ENCODE results near the gene CARS2.

Gene CARS2

DNA sequence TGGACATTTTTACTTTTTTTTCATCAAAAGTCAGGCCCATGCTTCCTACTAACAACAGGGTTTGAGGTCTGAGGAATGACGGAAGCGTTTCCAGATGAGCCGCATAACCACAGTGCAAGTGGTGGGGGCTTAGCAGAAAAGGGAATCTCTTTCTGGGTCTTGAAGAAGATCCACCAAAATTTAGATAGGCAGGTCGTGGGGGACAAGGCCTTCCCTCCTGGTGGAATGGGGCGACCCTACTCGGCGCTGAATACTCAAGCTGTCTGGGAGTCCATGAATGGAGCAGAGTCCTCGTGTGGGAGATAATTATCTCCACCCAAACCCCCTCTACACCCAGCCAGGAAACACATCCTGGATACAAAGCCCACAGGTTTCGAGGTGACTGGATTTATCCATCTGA is 36.9 kb downstream of the CARS2 start:
- Histone ChIP-seq H2AFZ (ENCODE audit: low read depth, low read length, severe bottlenecking) (no peak overlapping the region), H3K4me3 (ENCODE audit: insufficient read depth, low read length, poor library complexity, severe bottlenecking) (no peak overlapping the region), H3K27ac (ENCODE audit: low read depth, low read length) (no peak overlapping the region), H3K9ac (ENCODE audit: low read length) (no peak overlapping the region), H3K79me2 (ENCODE audit: insufficient read depth, low read length) (no peaks in the 10 kb centered on the region; the same call in 1 of the 2 replicates), H3K27me3 (ENCODE audit: low read length) (no peaks in the 10 kb centered on the region), H3F3A (ENCODE audit: insufficient read depth) (no peaks in the 10 kb centered on the region), H3K4me2 (ENCODE audit: low read depth, low read length, poor library complexity, severe bottlenecking) (no peak overlapping the region), H3K9me3 (ENCODE audit: insufficient read depth, low read length) (no peaks in the 10 kb centered on the region), H4K20me1 (ENCODE audit: low read depth, low read length) (no peaks in the 10 kb centered on the region), H3K9me2 (replicated peaks; ENCODE audit: insufficient read depth, low read length) (no peaks in the 10 kb centered on the region), H3K36me3 (ENCODE audit: low read length) (peaks cover 10% of the 10 kb centered on the region; the same call in 1 of the 2 replicates)
- TF ChIP-seq EZH2phosphoT487 (conservative IDR thresholded peaks at IDR 0.05; ENCODE audit: low read length) = no peak
- TF ChIP-seq, protein P1, sequence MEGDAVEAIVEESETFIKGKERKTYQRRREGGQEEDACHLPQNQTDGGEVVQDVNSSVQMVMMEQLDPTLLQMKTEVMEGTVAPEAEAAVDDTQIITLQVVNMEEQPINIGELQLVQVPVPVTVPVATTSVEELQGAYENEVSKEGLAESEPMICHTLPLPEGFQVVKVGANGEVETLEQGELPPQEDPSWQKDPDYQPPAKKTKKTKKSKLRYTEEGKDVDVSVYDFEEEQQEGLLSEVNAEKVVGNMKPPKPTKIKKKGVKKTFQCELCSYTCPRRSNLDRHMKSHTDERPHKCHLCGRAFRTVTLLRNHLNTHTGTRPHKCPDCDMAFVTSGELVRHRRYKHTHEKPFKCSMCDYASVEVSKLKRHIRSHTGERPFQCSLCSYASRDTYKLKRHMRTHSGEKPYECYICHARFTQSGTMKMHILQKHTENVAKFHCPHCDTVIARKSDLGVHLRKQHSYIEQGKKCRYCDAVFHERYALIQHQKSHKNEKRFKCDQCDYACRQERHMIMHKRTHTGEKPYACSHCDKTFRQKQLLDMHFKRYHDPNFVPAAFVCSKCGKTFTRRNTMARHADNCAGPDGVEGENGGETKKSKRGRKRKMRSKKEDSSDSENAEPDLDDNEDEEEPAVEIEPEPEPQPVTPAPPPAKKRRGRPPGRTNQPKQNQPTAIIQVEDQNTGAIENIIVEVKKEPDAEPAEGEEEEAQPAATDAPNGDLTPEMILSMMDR (IDR thresholded peaks at IDR 0.05; ENCODE audit: insufficient read depth, low read length, poor library complexity, severe bottlenecking) = no peak

DNA sequence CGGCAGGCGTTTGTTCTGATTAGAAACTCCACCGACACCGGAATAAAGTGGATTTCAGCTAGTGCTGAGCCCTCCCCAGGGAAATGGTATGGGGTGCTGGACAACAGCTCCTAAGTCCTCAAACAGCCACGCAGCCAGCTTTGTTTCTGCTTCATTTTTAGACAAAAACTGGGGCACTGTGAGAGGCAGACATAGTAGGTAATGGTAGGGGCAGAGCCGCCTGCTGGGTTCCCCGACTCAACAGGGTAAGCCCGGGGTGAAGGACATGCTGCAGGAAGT is 39.7 kb downstream of the CARS2 start:
- TF ChIP-seq, protein P1 (IDR thresholded peaks at IDR 0.05; ENCODE audit: insufficient read depth, low read length, poor library complexity, severe bottlenecking) = no peak
- TF ChIP-seq EZH2phosphoT487 (conservative IDR thresholded peaks at IDR 0.05; ENCODE audit: low read length) = no peak
- H3K27ac ChIP-seq (ENCODE audit: low read depth, low read length) = no peak overlapping the region
- no peaks in the 10 kb centered on the region for H3K9me3 ChIP-seq (ENCODE audit: insufficient read depth, low read length)
- H3K4me2 ChIP-seq (ENCODE audit: low read depth, low read length, poor library complexity, severe bottlenecking) = no peak overlapping the region
- no peaks in the 10 kb centered on the region; the same call in 1 of the 2 replicates for H3K79me2 ChIP-seq (ENCODE audit: insufficient read depth, low read length)
- H3K9ac ChIP-seq (ENCODE audit: low read length) = no peak overlapping the region
- H3K36me3 ChIP-seq (ENCODE audit: low read length) = peaks cover 24% of the 10 kb centered on the region
- no peaks in the 10 kb centered on the region for H3K27me3 ChIP-seq (ENCODE audit: low read length)
- H3K9me2 ChIP-seq (replicated peaks; ENCODE audit: insufficient read depth, low read length) = no peaks in the 10 kb centered on the region
- no peaks in the 10 kb centered on the region for H4K20me1 ChIP-seq (ENCODE audit: low read depth, low read length)
- no peaks in the 10 kb centered on the region for H3F3A ChIP-seq (ENCODE audit: insufficient read depth)
- no peak overlapping the region for H3K4me3 ChIP-seq (ENCODE audit: insufficient read depth, low read length, poor library complexity, severe bottlenecking)
- no peak overlapping the region for H2AFZ ChIP-seq (ENCODE audit: low read depth, low read length, severe bottlenecking)

DNA sequence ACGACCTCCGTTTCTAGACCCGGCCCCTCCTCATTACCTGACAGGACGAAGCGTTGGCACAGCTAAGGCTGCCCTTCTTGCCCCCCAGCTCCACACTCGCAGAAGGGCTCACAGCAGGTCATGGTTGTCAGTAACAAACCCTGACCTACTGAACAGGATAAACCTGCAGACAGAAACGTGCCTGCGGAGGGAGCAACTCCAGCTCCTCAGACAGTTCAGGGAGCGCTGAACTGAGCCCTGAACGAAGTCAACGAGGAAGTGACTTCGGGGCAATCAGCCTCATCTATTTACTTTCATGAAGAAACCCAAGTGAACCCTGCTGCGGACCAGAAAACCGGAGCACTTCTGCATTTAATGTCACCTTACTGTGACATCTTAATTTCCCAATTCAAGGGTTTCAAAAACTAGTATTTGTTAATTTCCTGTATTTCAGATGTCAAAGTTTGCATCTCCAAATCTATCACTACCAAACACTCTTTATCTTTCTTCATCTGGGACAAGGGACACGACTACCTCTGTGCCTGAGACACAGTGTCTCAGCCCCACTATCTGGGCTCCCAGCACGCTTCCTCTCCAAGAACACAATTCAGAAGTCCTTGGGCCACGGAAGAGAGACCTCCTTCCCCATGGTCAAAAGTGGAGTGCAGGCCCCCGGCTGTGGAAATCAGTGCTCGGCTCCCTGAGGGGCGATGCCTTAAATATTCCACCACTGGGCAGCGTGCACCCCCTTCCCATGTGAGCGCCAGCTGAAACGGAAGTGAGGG is 40.2 kb downstream of the CARS2 start:
- no peaks in the 10 kb centered on the region for H3K27me3 ChIP-seq (ENCODE audit: low read length)
- no peaks in the 10 kb centered on the region for H4K20me1 ChIP-seq (ENCODE audit: low read depth, low read length)
- no peak overlapping the region for H3K9ac ChIP-seq (ENCODE audit: low read length)
- H3K36me3 ChIP-seq (ENCODE audit: low read length) = peaks cover 24% of the 10 kb centered on the region
- no peak for TF ChIP-seq EZH2phosphoT487 (conservative IDR thresholded peaks at IDR 0.05; ENCODE audit: low read length)
- no peaks in the 10 kb centered on the region for H3K9me3 ChIP-seq (ENCODE audit: insufficient read depth, low read length)
- no peaks in the 10 kb centered on the region; the same call in 1 of the 2 replicates for H3K79me2 ChIP-seq (ENCODE audit: insufficient read depth, low read length)
- no peak overlapping the region for H3K4me3 ChIP-seq (ENCODE audit: insufficient read depth, low read length, poor library complexity, severe bottlenecking)
- no peak overlapping the region for H3K27ac ChIP-seq (ENCODE audit: low read depth, low read length)
- no peak overlapping the region for H2AFZ ChIP-seq (ENCODE audit: low read depth, low read length, severe bottlenecking)
- no peak overlapping the region for H3K4me2 ChIP-seq (ENCODE audit: low read depth, low read length, poor library complexity, severe bottlenecking)
- H3K9me2 ChIP-seq (replicated peaks; ENCODE audit: insufficient read depth, low read length) = no peaks in the 10 kb centered on the region
- H3F3A ChIP-seq (ENCODE audit: insufficient read depth) = no peaks in the 10 kb centered on the region

DNA sequence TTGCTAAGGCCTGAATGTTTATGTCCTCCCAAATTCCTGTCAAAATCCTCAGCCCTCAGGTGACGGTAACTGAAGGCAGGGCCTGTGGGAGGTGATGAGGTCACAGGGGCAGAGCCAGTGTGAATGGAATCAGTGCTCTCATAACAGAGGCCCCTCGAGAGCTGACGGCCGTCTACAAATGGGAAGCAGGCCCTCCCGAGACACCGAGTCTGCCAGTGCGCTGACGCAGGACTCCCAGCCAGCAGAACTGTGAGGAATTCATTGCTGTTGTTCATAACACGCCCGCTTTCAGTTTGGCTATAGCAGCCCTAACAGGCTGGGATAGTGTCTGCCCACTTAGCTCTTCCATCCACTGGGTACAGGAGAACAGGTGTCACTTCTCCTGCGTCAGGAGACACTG is 41.2 kb downstream of the CARS2 start:
- Histone ChIP-seq H3K9me3 (ENCODE audit: insufficient read depth, low read length) (no peaks in the 10 kb centered on the region), H3K4me3 (ENCODE audit: insufficient read depth, low read length, poor library complexity, severe bottlenecking) (no peak overlapping the region), H3K79me2 (ENCODE audit: insufficient read depth, low read length) (no peaks in the 10 kb centered on the region; the same call in 1 of the 2 replicates), H3K9ac (ENCODE audit: low read length) (no peak overlapping the region), H3K9me2 (replicated peaks; ENCODE audit: insufficient read depth, low read length) (no peaks in the 10 kb centered on the region), H3K27me3 (ENCODE audit: low read length) (no peaks in the 10 kb centered on the region), H3K4me2 (ENCODE audit: low read depth, low read length, poor library complexity, severe bottlenecking) (no peak overlapping the region), H3K27ac (ENCODE audit: low read depth, low read length) (no peak overlapping the region), H4K20me1 (ENCODE audit: low read depth, low read length) (no peaks in the 10 kb centered on the region), H2AFZ (ENCODE audit: low read depth, low read length, severe bottlenecking) (no peak overlapping the region), H3F3A (ENCODE audit: insufficient read depth) (no peaks in the 10 kb centered on the region), H3K36me3 (ENCODE audit: low read length) (peaks cover 24% of the 10 kb centered on the region)
- no peak for TF ChIP-seq EZH2phosphoT487 (conservative IDR thresholded peaks at IDR 0.05; ENCODE audit: low read length)
- TF ChIP-seq, protein P1 (IDR thresholded peaks at IDR 0.05; ENCODE audit: insufficient read depth, low read length, poor library complexity, severe bottlenecking) = no peak
